ENCODE data around the gene ZNF474.

Gene ZNF474

GRCh38 chr5:122101636-122102285, 27.6 kb upstream of the ZNF474 start:
- H3K27ac ChIP-seq (ENCODE audit: low read depth, low read length): no peak overlapping the region
- H3K9ac ChIP-seq (ENCODE audit: low read length): no peak overlapping the region
- no peak overlapping the region for H3K4me3 ChIP-seq (ENCODE audit: low read depth in 1 of 2, low read length in 2 of 2)
- H3K36me3 ChIP-seq (ENCODE audit: insufficient read depth, low read length): no peaks in the 10 kb centered on the region
- no peaks in the 10 kb centered on the region for H3K4me1 ChIP-seq (ENCODE audit: insufficient read depth, low read length)
- H3K9me3 ChIP-seq (ENCODE audit: low read length): no peaks in the 10 kb centered on the region
- no peaks in the 10 kb centered on the region for H3K27me3 ChIP-seq (ENCODE audit: control insufficient read depth in 1 of 2, insufficient read depth in 2 of 2, low read length in 2 of 2)

- Histone ChIP-seq H3K4me1 (ENCODE audit: insufficient read depth, low read length) (no peaks in the 10 kb centered on the region), H3K27ac (ENCODE audit: low read depth, low read length) (no peak overlapping the region), H3K9me3 (ENCODE audit: low read length) (no peaks in the 10 kb centered on the region), H3K36me3 (ENCODE audit: insufficient read depth, low read length) (no peaks in the 10 kb centered on the region), H3K9ac (ENCODE audit: low read length) (no peak overlapping the region), H3K4me3 (ENCODE audit: low read depth in 1 of 2, low read length in 2 of 2) (no peak overlapping the region), H3K27me3 (ENCODE audit: control insufficient read depth in 1 of 2, insufficient read depth in 2 of 2, low read length in 2 of 2) (no peaks in the 10 kb centered on the region)
Measured at GRCh38 chr5:122102825-122103224, 26.5 kb upstream of the ZNF474 start.

DNA sequence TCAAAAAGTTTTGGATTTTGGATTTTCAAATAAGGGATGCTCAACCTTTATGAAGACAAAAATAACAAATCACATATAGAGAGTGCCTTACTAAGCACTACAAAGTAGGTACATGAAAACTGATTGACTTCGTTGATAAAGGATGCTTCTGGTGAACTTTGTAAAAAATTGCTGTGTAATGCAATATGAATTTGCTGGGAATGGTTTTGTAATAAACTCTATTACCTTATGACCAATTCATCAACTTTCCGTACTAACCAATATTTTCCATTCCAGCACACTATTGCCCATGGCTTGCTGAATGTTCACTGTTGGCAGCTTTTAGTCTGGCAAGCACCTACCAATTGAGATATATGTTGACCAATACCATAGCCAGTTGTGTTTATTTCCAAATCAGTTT, 23.4 kb upstream of the ZNF474 start:
- no peaks in the 10 kb centered on the region for H3K27me3 ChIP-seq (ENCODE audit: control insufficient read depth in 1 of 2, insufficient read depth in 2 of 2, low read length in 2 of 2)
- H3K9ac ChIP-seq (ENCODE audit: low read length): no peak overlapping the region
- H3K4me1 ChIP-seq (ENCODE audit: insufficient read depth, low read length): no peaks in the 10 kb centered on the region
- no peak overlapping the region for H3K4me3 ChIP-seq (ENCODE audit: low read depth in 1 of 2, low read length in 2 of 2)
- no peaks in the 10 kb centered on the region for H3K9me3 ChIP-seq (ENCODE audit: low read length)
- H3K27ac ChIP-seq (ENCODE audit: low read depth, low read length): no peak overlapping the region
- no peaks in the 10 kb centered on the region for H3K36me3 ChIP-seq (ENCODE audit: insufficient read depth, low read length)

DNA sequence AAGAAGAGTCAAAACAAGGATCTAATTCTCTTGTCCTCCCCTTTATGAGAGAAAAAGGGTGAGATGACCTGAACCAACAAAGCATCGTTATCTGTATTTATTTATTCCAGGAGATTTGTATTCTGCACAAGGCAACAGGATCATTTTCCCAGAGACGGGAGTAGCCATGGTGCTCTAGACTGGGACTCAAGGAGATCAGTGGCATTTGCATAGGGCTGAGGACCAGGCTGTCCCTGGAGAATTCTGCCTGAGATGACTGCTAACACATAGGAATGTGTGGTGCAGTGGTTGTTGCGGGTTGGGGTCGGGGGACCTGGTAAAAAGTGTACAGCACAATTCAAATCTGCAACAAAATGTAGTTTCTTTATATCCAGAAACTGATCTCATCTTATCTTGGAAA, 22.3 kb upstream of the ZNF474 start:
- no peaks in the 10 kb centered on the region for H3K36me3 ChIP-seq (ENCODE audit: insufficient read depth, low read length)
- no peak overlapping the region for H3K27ac ChIP-seq (ENCODE audit: low read depth, low read length)
- no peak overlapping the region for H3K4me3 ChIP-seq (ENCODE audit: low read depth in 1 of 2, low read length in 2 of 2)
- H3K9me3 ChIP-seq (ENCODE audit: low read length): no peaks in the 10 kb centered on the region
- no peaks in the 10 kb centered on the region for H3K4me1 ChIP-seq (ENCODE audit: insufficient read depth, low read length)
- H3K27me3 ChIP-seq (ENCODE audit: control insufficient read depth in 1 of 2, insufficient read depth in 2 of 2, low read length in 2 of 2): no peaks in the 10 kb centered on the region
- H3K9ac ChIP-seq (ENCODE audit: low read length): no peak overlapping the region

- Histone ChIP-seq H3K36me3 (ENCODE audit: insufficient read depth, low read length) (no peaks in the 10 kb centered on the region), H3K4me1 (ENCODE audit: insufficient read depth, low read length) (no peaks in the 10 kb centered on the region), H3K27ac (ENCODE audit: low read depth, low read length) (no peak overlapping the region), H3K9ac (ENCODE audit: low read length) (no peak overlapping the region), H3K9me3 (ENCODE audit: low read length) (no peaks in the 10 kb centered on the region), H3K27me3 (ENCODE audit: control insufficient read depth in 1 of 2, insufficient read depth in 2 of 2, low read length in 2 of 2) (no peaks in the 10 kb centered on the region), H3K4me3 (ENCODE audit: low read depth in 1 of 2, low read length in 2 of 2) (no peak overlapping the region)
Measured at GRCh38 chr5:122110987-122111386, 18.4 kb upstream of the ZNF474 start.

DNA sequence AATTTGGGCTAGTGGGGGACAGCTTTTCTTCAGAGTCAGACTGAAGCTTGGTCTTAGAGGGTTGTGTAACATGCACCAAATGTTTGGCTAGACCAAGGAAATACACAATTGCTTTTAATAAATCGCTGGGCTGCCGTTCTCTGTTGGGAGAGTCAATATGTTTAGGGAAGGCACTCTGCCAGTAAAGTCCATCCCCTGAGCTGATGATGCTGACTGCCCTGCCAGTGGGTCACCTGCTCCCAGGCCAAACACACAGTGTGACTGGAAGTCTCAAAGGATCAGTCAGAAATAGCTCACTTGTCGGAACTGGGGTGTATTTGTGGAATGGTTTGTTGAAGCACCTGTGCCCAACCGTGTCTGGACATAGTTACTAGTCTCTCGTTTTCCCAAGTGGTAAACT, 17.9 kb upstream of the ZNF474 start:
- H3K27ac ChIP-seq (ENCODE audit: low read depth, low read length): no peak overlapping the region
- no peak overlapping the region for H3K4me3 ChIP-seq (ENCODE audit: low read depth in 1 of 2, low read length in 2 of 2)
- H3K4me1 ChIP-seq (ENCODE audit: insufficient read depth, low read length): no peaks in the 10 kb centered on the region
- no peaks in the 10 kb centered on the region for H3K27me3 ChIP-seq (ENCODE audit: control insufficient read depth in 1 of 2, insufficient read depth in 2 of 2, low read length in 2 of 2)
- H3K9me3 ChIP-seq (ENCODE audit: low read length): no peaks in the 10 kb centered on the region
- H3K9ac ChIP-seq (ENCODE audit: low read length): no peak overlapping the region
- H3K36me3 ChIP-seq (ENCODE audit: insufficient read depth, low read length): no peaks in the 10 kb centered on the region

DNA sequence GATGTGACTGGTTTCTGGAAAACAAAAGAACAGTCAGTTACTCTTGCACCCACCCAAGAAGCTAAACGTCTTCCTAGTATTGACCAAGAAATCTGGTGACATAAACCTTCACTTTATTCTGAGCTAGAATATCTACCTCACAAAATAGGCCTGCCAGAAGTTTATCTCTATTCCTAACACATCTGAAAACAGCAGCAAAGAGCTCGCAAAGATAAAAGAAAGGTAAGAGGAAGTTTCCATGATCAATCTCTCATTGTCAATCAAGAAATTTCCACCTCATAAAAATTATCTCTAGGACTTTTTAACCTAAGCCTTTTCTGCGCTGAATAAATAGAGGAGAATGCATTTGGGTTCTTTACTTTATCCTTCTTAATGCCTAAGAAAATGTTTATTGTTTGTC, 17.3 kb upstream of the ZNF474 start:
- no peak overlapping the region for H3K27ac ChIP-seq (ENCODE audit: low read depth, low read length)
- no peaks in the 10 kb centered on the region for H3K9me3 ChIP-seq (ENCODE audit: low read length)
- no peak overlapping the region for H3K9ac ChIP-seq (ENCODE audit: low read length)
- no peaks in the 10 kb centered on the region for H3K4me1 ChIP-seq (ENCODE audit: insufficient read depth, low read length)
- H3K36me3 ChIP-seq (ENCODE audit: insufficient read depth, low read length): no peaks in the 10 kb centered on the region
- no peak overlapping the region for H3K4me3 ChIP-seq (ENCODE audit: low read depth in 1 of 2, low read length in 2 of 2)
- H3K27me3 ChIP-seq (ENCODE audit: control insufficient read depth in 1 of 2, insufficient read depth in 2 of 2, low read length in 2 of 2): no peaks in the 10 kb centered on the region

GRCh38 chr5:122112733-122113558, 16.4 kb upstream of the ZNF474 start:
- no peak overlapping the region for H3K27ac ChIP-seq (ENCODE audit: low read depth, low read length)
- H3K27me3 ChIP-seq (ENCODE audit: control insufficient read depth in 1 of 2, insufficient read depth in 2 of 2, low read length in 2 of 2): no peaks in the 10 kb centered on the region
- H3K4me3 ChIP-seq (ENCODE audit: low read depth in 1 of 2, low read length in 2 of 2): no peak overlapping the region
- no peaks in the 10 kb centered on the region for H3K9me3 ChIP-seq (ENCODE audit: low read length)
- H3K36me3 ChIP-seq (ENCODE audit: insufficient read depth, low read length): no peaks in the 10 kb centered on the region
- H3K4me1 ChIP-seq (ENCODE audit: insufficient read depth, low read length): no peaks in the 10 kb centered on the region
- H3K9ac ChIP-seq (ENCODE audit: low read length): no peak overlapping the region

DNA sequence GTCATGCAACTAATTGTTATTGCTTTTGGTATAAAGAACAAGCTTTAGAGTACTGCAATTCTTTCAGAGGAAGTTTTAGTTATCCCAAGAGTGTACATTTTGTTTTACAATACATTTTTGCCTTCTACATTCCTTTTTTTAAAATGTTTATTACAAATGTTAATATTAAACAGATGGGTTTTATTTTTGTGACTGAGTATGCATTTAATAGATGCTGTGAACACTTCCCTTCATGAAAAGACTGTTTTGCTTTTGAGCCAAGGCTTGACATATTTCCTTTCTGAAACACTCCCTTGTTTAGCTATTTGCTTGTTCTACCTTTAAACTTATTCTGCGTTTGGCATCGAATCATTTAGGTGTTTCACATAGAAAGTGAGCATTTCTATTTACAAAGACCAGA, 14.8 kb upstream of the ZNF474 start:
- Histone ChIP-seq H3K4me1 (ENCODE audit: insufficient read depth, low read length) (no peaks in the 10 kb centered on the region), H3K9me3 (ENCODE audit: low read length) (no peaks in the 10 kb centered on the region), H3K4me3 (ENCODE audit: low read depth in 1 of 2, low read length in 2 of 2) (no peak overlapping the region), H3K27ac (ENCODE audit: low read depth, low read length) (no peak overlapping the region), H3K36me3 (ENCODE audit: insufficient read depth, low read length) (no peaks in the 10 kb centered on the region), H3K9ac (ENCODE audit: low read length) (no peak overlapping the region), H3K27me3 (ENCODE audit: control insufficient read depth in 1 of 2, insufficient read depth in 2 of 2, low read length in 2 of 2) (no peaks in the 10 kb centered on the region)

- H3K9me3 ChIP-seq (ENCODE audit: low read length): no peaks in the 10 kb centered on the region
- H3K9ac ChIP-seq (ENCODE audit: low read length): no peak overlapping the region
- no peaks in the 10 kb centered on the region for H3K27me3 ChIP-seq (ENCODE audit: control insufficient read depth in 1 of 2, insufficient read depth in 2 of 2, low read length in 2 of 2)
- no peak overlapping the region for H3K4me3 ChIP-seq (ENCODE audit: low read depth in 1 of 2, low read length in 2 of 2)
- H3K27ac ChIP-seq (ENCODE audit: low read depth, low read length): no peak overlapping the region
- no peaks in the 10 kb centered on the region for H3K36me3 ChIP-seq (ENCODE audit: insufficient read depth, low read length)
- no peaks in the 10 kb centered on the region for H3K4me1 ChIP-seq (ENCODE audit: insufficient read depth, low read length)
Measured at GRCh38 chr5:122118356-122118948, 10.9 kb upstream of the ZNF474 start.

- Histone ChIP-seq H3K9me3 (ENCODE audit: low read length) (no peaks in the 10 kb centered on the region), H3K27me3 (ENCODE audit: control insufficient read depth in 1 of 2, insufficient read depth in 2 of 2, low read length in 2 of 2) (no peaks in the 10 kb centered on the region), H3K9ac (ENCODE audit: low read length) (no peak overlapping the region), H3K4me3 (ENCODE audit: low read depth in 1 of 2, low read length in 2 of 2) (no peak overlapping the region), H3K27ac (ENCODE audit: low read depth, low read length) (no peak overlapping the region), H3K36me3 (ENCODE audit: insufficient read depth, low read length) (no peaks in the 10 kb centered on the region), H3K4me1 (ENCODE audit: insufficient read depth, low read length) (no peaks in the 10 kb centered on the region)
Measured at GRCh38 chr5:122119205-122119604, 10.1 kb upstream of the ZNF474 start.

All from muscle layer of colon (tissue), 2 donors.